Measurements from ENCODE around the gene SLC23A2.

The SLC23A2 gene

DNA sequence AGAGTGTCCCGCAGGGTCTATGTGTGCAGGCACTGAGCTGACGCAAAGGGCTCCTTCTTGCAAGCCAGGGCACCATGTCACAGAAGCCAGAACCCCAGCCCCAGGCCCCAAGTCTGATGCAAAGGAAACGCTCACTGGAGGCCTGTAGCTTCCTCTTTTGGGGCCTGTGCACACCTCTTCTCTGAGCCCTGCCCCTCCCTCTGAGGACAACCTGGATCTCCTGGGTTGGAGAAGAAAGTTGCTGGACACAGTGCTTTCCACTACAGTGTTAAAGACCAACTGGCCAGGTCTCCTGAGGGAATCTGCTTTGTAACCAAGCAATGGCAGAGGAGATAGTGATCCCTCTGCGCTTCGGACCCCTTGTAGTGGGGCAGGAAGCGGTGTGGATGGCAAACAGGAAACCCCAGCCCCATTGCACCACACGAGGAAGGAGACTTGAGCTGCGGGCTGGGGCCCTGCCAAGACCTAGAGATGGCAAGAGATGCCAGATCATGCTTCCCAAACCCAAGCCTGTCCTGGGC lies 189.6 kb downstream of the SLC23A2 start:
- no peak for DNase-seq

DNA sequence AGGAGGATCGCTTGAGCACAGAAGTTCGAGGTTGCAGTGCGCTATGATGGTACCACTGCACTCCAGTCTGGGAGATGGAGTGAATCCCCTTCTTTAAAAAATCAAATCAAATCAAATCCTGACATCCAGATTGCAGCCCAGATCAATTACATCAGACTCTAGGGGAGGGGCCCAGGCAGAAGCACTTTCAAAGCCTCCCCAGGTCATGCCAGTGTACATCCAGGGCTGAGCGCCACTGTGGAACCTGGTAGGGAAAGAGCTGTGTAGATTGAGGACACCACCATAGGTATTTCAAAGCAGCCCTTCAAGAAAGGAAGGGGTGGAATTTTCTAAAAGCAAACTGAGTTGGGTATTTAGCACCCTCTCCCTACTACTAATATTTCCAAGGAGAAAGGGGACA lies 190.1 kb downstream of the SLC23A2 start:
- DNase-seq: no peak

DNA sequence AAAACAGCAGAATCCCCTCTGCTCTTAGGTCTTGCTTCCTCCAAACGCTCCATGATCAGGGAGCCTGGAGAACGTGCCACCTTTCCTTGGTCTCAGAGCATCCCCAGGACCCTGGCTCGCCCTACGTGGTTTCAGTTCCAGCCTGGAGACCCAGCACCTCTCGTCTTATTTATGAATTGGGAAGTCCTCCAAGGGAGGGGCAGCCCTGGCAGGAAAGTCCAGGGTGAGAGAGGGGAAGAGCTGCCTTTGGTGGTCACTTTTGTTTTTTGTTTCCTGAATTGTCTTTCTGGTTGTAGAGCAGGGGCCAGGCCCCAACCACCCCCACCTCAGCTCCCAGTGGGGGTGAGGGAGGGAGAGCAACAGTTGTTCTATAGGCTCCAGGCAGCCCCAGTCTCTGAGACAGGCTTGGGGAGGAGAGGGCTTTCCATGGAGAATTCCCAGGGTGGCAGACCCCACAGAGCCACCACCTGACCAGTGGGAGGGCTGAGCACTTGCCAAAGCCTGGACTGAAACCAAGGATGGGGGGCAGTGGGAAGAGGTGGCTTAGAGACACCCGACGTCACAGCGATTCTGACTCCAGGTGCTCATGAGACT lies 190.8 kb downstream of the SLC23A2 start:
- DNase-seq: no peak

DNA sequence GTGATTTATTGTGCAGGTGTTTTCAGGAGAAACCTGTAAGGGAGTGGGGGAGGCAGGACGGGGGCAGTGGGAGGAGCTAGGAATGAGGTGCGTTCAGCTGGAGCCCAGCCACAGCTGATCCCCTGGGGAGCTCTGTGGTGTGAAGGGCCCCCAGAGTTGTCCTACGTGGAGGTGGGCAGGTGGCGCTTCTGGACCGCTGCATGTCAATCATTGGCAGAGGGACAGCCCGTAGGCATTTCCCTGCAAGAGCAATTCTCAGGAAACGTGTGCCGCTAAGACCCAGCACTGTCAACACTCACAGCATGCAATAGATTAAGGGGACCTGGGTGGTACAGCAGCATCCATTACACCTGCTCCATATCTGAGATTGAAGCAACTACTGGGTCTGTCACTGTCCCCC lies 191.6 kb downstream of the SLC23A2 start:
- DNase-seq: peak; percentile 22

DNA sequence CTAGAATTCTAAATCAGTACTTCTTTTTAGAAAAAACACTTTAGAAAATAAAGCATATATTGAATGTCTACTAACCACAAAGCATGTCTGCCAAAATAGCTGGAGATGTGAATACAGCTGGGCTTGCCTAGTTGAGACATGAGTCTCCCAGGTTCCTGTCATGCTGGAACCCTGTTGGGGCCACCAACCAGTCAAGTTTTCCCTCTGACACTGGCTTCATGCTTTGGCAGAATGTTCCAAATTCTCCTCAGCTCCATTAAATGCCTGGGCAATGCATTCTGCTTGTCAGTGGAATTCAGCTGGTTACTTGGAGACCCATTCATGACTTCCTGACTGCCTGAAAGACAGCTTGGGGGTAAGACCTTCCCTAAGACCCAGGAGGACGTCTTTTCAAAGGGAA lies 192.4 kb downstream of the SLC23A2 start:
- no peak for DNase-seq

DNA sequence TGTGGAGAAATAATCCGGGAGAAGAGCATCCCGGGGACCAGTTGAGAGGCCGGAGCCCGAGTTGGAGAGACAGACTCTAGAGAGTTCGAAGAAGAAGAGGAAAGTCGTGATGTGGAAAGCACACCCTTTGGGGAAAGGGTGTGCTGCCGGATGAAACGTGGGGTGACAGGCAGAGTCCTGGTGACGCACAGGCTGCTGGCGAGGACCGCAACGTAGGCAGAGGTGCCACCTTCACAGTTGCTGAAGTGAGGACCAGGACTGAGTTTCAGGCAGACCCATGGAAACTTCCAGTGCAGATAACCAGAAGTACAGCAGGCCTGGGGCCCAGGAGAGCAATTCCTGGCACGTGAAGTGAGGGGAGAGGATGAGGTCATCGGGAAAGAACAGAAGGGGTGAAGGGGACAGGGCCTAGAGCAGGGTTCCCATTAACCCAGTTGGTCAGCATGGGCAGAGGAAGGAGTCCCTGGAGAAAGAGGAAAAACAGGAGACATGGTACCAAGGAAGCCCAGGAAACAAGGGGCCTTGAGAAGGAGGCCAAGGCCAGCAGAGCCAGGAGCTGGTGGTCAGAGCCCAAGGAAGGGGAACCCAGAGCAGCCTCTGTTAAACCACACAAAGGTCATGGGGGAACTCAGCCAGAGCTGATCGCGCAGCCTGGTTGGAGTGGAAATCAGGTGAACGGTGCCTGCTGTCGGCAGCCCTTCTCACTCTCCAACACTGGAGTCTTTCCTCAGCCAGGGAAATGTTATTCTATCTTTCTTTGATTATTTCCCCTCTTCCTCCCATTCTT lies 195.5 kb downstream of the SLC23A2 start:
- DNase-seq: no peak

DNA sequence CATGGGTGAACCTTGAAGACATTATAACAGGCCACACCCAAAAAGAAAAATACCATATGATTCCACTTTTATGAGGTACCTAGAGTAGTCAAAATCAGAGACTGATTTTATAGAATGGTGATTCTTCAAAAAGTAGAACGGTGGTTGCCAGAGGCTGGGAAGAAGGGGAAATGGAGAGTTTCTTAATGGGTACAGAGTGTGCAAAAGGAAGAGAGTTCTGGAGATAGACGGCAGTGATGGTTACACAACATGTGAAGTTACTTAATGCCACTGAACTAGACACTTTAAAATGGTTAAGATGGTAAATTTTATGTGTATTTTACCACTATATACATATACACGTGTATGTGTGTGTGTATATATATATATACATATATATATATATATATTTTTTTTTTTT lies 198.8 kb downstream of the SLC23A2 start:
- DNase-seq: no peak

Measured in NCI-H69 (cell line).